ENCODE data around the gene AHI1. TPM values are rescaled to one million over a fixed set of nuclear protein-coding genes. Genes with fewer than 3 reads are reported as not detected.
"Not testable (repeated sequence)": the region's sequence is repeated elsewhere in the genome, so short reads cannot be mapped to it uniquely, and the experiment has no call there.

The AHI1 gene
- polyA plus RNA-seq, 1 donor = 26.5 TPM

DNA sequence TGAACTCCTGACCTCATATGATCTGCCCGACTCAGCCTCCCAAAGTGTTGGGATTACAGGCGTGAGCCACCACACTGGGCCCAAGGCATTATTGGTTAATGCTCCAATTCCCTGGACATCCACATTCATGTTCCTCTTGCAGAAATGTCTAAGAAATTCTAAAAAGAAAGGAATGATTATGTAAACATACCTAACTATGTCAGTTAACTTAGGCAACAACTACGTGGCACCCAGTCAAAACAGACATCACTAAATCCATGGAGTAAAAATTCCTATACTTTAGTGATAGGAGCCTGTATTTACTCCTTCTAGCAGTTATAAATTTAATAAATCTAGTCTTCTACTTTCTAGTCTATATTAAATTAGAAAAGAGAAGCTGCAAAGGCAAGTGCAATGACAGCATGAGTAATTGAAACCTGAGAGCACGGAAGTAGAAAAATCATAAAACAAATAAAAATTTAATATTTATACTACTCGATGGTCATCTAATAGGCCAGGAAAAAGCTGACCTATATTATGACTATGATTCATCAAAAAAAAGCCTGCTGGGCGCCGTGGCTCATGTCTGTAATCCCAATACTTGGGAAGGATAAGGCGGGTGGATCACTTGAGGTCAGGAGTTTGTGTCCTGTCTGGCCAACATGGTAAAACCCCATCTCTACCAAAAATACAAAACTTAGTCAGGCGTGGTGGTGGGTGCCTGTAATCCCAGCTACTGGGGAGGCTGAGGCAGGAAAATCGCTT is 4.2 kb downstream of the AHI1 start:
- Histone ChIP-seq H3K9me3 (ENCODE audit: control insufficient read depth, low read depth, low read length) (no peaks in the 10 kb centered on the region), H3K36me3 (ENCODE audit: control insufficient read depth, insufficient read depth, low read length) (peaks cover 23% of the 10 kb centered on the region), H3K27me3 (ENCODE audit: control insufficient read depth, insufficient read depth, low read length) (no peaks in the 10 kb centered on the region), H3K4me3 (ENCODE audit: low read length) (no peak overlapping the region), H3K27ac (ENCODE audit: low read length) (no peak overlapping the region), H3K4me1 (ENCODE audit: control insufficient read depth, insufficient read depth, low read length) (no peaks in the 10 kb centered on the region)
- WGBS (ENCODE audit: insufficient coverage, low lambda C conversion rate) = no CpG with 5 or more reads among the region's 10 CpGs
- DNase-seq = no peak

DNA sequence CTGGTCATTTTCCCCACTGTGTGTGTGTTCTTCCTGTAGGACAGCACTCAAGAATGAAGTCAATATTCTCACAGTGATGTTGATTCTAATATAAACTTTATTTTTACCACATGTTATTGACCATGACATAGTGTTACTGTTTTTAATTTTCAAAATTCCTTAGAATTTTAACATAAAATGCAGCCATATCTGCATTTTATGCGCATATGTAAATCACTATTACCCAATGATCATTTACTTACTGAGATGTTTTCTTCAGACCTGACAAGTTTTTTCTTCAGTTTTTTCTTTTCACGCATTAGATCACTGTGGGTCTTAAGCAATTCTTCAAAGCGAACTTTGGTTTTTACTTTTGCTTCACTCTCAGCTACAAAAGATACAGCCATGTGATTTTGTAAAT is 7.2 kb downstream of the AHI1 start:
- Histone ChIP-seq H3K4me1 (ENCODE audit: control insufficient read depth, insufficient read depth, low read length) (no peaks in the 10 kb centered on the region), H3K36me3 (ENCODE audit: control insufficient read depth, insufficient read depth, low read length) (peaks cover 25% of the 10 kb centered on the region), H3K27me3 (ENCODE audit: control insufficient read depth, insufficient read depth, low read length) (no peaks in the 10 kb centered on the region), H3K9me3 (ENCODE audit: control insufficient read depth, low read depth, low read length) (no peaks in the 10 kb centered on the region), H3K4me3 (ENCODE audit: low read length) (no peak overlapping the region), H3K27ac (ENCODE audit: low read length) (no peak overlapping the region)
- 96% methylated on average over 3 of the region's 3 CpGs for WGBS (ENCODE audit: insufficient coverage, low lambda C conversion rate)
- DNase-seq = peak in 1 of 2 donors; percentile 17

DNA sequence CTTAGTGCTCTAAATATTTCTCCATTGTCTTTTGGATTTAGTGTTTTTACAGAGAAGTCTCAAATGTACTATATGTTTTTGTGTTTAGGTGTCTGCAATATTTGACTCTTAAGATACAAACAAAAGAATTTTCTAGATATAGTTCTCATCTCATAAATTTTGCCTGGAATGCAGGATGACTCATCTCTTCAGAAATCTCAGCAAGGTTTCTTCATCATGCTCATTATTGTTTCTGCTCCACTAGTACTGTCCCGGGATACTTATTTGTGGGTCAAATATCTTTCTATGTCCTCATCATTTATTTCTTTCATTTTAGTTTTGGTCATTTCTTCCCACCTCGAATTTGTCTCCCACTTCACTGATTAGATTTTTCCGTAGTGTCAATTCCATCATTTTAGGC is 9.5 kb downstream of the AHI1 start:
- Histone ChIP-seq H3K9me3 (ENCODE audit: control insufficient read depth, low read depth, low read length) (peaks cover 7% of the 10 kb centered on the region), H3K4me3 (ENCODE audit: low read length) (no peak overlapping the region), H3K27me3 (ENCODE audit: control insufficient read depth, insufficient read depth, low read length) (no peaks in the 10 kb centered on the region), H3K4me1 (ENCODE audit: control insufficient read depth, insufficient read depth, low read length) (no peaks in the 10 kb centered on the region), H3K36me3 (ENCODE audit: control insufficient read depth, insufficient read depth, low read length) (peaks cover 25% of the 10 kb centered on the region), H3K27ac (ENCODE audit: low read length) (no peak overlapping the region)
- DNase-seq = no peak
- WGBS (ENCODE audit: insufficient coverage, low lambda C conversion rate) = 100% methylated on average over 3 of the region's 3 CpGs

DNA sequence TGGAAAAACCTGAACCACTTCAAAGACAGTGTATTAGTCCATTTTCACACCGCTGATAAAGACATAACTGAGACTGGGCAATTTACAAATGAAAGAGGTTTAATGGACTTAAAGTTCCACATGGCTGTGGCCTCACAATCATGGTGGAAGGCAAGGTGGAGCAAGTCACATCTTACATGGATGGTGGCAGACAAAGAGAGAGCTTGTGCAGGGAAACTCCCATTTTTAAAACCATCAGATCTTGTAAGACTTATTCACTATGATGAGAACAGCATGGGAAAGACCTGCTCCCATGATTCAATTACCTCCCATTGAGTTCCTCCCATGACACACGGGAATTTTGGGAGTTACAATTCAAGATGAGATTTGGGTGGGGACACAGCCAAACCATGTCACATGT is 13.6 kb downstream of the AHI1 start:
- H3K4me3 ChIP-seq (ENCODE audit: low read length); DNase-seq; H3K27ac ChIP-seq (ENCODE audit: low read length); H3K27me3 ChIP-seq (ENCODE audit: control insufficient read depth, insufficient read depth, low read length); H3K4me1 ChIP-seq (ENCODE audit: control insufficient read depth, insufficient read depth, low read length): not testable (repeated sequence)
- Histone ChIP-seq H3K36me3 (ENCODE audit: control insufficient read depth, insufficient read depth, low read length) (peaks cover 30% of the 10 kb centered on the region), H3K9me3 (ENCODE audit: control insufficient read depth, low read depth, low read length) (peaks cover 37% of the 10 kb centered on the region)
- 100% methylated on average over 1 of the region's 2 CpGs for WGBS (ENCODE audit: insufficient coverage, low lambda C conversion rate)

DNA sequence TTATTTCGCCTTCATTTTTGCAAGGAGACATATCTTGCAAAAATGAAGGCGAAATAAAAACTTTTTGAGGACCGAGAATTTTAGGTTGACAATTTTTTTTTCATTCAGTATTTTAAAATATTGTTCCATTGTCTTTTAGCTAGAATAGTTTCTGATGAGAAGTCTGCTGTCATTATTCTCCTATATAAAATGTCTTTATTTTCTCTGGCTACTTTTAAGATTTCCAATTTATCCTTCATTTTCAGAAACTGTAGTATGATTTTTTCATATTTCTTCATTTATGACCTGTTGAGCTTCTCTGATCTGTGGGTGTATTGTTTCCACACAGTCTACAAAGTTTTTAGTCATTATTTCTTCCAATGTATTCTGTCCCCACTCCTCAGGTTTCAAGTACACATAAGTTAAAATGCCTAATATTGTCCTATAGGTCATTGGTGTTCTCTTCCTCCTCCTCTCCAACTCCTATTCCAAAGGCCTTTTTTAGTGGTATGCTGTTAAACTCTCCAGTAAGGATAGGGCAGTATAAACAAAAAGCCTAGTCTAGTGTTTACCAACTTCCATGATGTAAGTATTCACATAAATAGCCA is 15.7 kb downstream of the AHI1 start:
- 98% methylated on average over 3 of the region's 3 CpGs for WGBS (ENCODE audit: insufficient coverage, low lambda C conversion rate)
- H3K36me3 ChIP-seq (ENCODE audit: control insufficient read depth, insufficient read depth, low read length) = peaks cover 34% of the 10 kb centered on the region

DNA sequence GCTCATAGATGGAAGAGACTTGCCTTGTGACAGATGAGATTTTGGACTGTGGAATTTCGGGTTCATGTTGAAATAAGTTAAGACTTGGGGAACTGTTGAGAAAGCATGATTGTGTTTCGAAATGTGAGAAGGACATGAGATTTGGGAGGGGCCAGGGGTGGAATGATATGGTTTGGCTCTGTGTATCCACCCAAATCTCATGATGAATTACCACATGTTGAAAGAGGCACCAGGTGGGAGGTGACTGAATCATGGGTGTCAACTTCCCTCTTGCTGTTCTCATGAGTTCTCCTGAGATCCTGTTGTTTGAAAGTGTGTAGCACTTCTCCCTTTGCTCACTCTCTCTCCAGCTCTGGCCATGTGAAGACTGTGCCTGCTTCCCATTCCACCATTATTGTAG is 17.9 kb downstream of the AHI1 start:
- H3K4me3 ChIP-seq (ENCODE audit: low read length) = no peak overlapping the region
- peaks cover 32% of the 10 kb centered on the region for H3K36me3 ChIP-seq (ENCODE audit: control insufficient read depth, insufficient read depth, low read length)
- no peak overlapping the region for H3K27ac ChIP-seq (ENCODE audit: low read length)
- 100% methylated on average over 2 of the region's 2 CpGs for WGBS (ENCODE audit: insufficient coverage, low lambda C conversion rate)
- DNase-seq = no peak
- H3K27me3 ChIP-seq (ENCODE audit: control insufficient read depth, insufficient read depth, low read length) = no peaks in the 10 kb centered on the region
- H3K9me3 ChIP-seq (ENCODE audit: control insufficient read depth, low read depth, low read length) = peaks cover 37% of the 10 kb centered on the region
- H3K4me1 ChIP-seq (ENCODE audit: control insufficient read depth, insufficient read depth, low read length) = no peaks in the 10 kb centered on the region

More for the DNA sequence above, 15.7 kb downstream of the AHI1 start:
- peaks cover 41% of the 10 kb centered on the region for H3K9me3 ChIP-seq (ENCODE audit: control insufficient read depth, low read depth, low read length)
- no peaks in the 10 kb centered on the region for H3K4me1 ChIP-seq (ENCODE audit: control insufficient read depth, insufficient read depth, low read length)
- DNase-seq = no peak
- no peaks in the 10 kb centered on the region for H3K27me3 ChIP-seq (ENCODE audit: control insufficient read depth, insufficient read depth, low read length)
- no peak overlapping the region for H3K27ac ChIP-seq (ENCODE audit: low read length)
- H3K4me3 ChIP-seq (ENCODE audit: low read length) = no peak overlapping the region

DNA sequence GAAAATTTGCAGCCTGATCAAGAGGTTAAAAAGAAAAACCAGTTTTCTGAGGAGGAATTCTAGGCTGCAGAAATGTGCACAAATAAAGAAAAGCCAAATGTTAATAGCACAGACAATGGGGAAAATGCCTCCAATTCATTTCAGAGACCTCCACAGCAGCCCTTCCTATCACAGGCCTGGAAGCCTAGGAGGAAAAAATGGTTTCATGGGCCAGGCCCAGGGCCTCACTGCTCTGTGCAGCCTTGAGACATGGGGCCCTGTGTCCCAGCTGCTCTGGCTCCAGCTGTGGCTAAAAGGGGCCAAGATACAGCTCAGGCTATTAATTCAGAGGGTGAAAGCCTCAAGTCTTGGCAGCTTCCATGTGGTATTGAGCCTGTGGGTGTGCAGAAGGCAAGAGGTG is 18.9 kb downstream of the AHI1 start:
- Histone ChIP-seq H3K4me3 (ENCODE audit: low read length) (no peak overlapping the region), H3K27ac (ENCODE audit: low read length) (no peak overlapping the region), H3K36me3 (ENCODE audit: control insufficient read depth, insufficient read depth, low read length) (peaks cover 28% of the 10 kb centered on the region), H3K9me3 (ENCODE audit: control insufficient read depth, low read depth, low read length) (peaks cover 37% of the 10 kb centered on the region), H3K4me1 (ENCODE audit: control insufficient read depth, insufficient read depth, low read length) (no peaks in the 10 kb centered on the region), H3K27me3 (ENCODE audit: control insufficient read depth, insufficient read depth, low read length) (no peaks in the 10 kb centered on the region)
- DNase-seq = no peak

DNA sequence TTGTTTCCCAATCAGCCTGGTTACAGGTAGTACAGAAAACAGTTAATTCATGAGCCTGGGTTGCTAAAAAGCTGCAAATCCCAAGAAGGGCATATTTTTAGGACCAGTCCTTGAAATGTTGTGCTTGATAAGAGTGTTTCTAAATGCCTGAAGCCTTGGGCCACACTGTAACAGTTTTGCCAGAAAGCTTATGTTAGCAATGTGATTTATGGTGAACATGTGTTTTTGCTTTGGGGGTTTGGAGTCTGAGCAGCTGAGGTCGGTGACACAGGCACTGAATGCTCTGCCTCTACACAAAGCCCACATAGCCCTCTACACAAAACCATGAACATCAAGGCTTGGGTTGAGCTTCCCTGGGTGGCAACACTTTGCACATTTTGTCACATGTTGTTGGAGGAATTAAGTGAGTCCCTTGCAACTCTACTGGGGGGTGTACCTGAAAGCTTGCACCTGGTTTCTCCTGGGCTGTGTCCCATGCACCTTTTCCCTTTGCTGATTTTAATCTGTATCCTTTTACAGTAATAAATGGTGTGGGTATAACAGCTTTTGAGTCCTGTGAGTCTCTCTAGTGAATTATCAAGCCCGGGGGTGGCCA is 22.2 kb downstream of the AHI1 start:
- peaks cover 22% of the 10 kb centered on the region for H3K36me3 ChIP-seq (ENCODE audit: control insufficient read depth, insufficient read depth, low read length)
- H3K4me3 ChIP-seq (ENCODE audit: low read length) = no peak overlapping the region
- peaks cover 13% of the 10 kb centered on the region for H3K9me3 ChIP-seq (ENCODE audit: control insufficient read depth, low read depth, low read length)
- H3K4me1 ChIP-seq (ENCODE audit: control insufficient read depth, insufficient read depth, low read length) = no peaks in the 10 kb centered on the region
- 60% methylated on average over 1 of the region's 2 CpGs for WGBS (ENCODE audit: insufficient coverage, low lambda C conversion rate)
- DNase-seq = no peak
- no peaks in the 10 kb centered on the region for H3K27me3 ChIP-seq (ENCODE audit: control insufficient read depth, insufficient read depth, low read length)
- H3K27ac ChIP-seq (ENCODE audit: low read length) = no peak overlapping the region

DNA sequence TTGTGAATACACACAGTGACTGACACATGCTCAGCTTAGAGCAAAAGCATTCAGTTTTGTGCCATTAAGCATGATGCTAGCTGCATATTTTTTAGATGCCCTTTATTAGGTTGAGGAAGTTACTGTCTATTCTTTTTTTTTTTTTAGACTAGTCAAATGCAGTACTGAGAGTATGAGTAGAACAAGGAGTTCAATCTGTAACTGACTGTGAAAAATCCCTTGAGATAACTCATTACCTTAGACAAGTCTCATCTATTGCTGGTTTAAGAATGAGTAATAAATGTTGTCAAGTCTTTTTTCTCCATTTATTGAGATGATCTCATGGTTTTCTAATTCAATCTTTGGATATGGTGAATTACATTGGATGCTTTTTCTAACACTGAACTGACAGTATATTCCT is 23.2 kb downstream of the AHI1 start:
- Histone ChIP-seq H3K27ac (ENCODE audit: low read length) (no peak overlapping the region), H3K27me3 (ENCODE audit: control insufficient read depth, insufficient read depth, low read length) (no peaks in the 10 kb centered on the region), H3K36me3 (ENCODE audit: control insufficient read depth, insufficient read depth, low read length) (peaks cover 12% of the 10 kb centered on the region), H3K4me1 (ENCODE audit: control insufficient read depth, insufficient read depth, low read length) (no peaks in the 10 kb centered on the region), H3K9me3 (ENCODE audit: control insufficient read depth, low read depth, low read length) (peaks cover 9% of the 10 kb centered on the region), H3K4me3 (ENCODE audit: low read length) (no peak overlapping the region)
- no peak for DNase-seq

DNA sequence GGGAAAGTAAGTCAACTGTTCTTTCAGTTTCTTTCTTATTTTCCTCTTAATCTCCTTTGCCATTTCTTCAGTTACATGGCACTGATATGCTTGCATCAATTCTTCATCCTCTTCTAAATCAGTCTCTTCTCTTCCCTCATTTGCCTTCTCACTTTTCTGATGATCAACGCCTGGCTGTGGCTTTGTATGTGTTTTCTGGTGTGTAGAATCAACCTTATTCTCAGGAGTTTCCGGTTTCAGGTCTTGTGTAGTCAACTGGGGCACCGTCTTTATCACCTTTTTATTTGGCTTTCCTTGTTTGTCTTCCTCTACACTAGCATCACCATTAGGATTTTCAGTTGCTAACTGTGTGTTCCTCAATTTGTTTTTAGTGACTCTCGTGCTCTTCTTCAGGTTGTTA is 31.6 kb downstream of the AHI1 start:
- no peaks in the 10 kb centered on the region for H3K27me3 ChIP-seq (ENCODE audit: control insufficient read depth, insufficient read depth, low read length)
- WGBS (ENCODE audit: insufficient coverage, low lambda C conversion rate) = 80% methylated on average over 3 of the region's 4 CpGs

DNA sequence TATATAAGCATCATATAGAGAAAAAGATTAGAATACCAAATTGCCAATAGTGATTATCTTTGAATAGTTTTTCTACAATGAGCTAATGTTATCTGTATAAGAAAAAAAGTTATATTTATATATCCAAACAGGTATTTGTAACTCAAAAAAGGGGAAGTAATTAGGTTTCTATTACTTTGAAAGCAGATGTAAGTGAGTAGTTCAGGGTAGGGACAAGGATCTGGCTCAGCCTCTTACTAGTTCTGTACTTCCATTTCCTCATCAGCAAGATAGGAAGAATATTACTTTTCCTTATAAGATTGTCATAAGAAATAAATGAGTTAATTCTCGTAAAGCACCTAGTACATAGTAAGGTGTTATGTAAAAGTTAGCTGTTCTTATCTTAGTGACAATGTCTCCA is 32.2 kb downstream of the AHI1 start:
- Histone ChIP-seq H3K4me3 (ENCODE audit: low read length) (no peak overlapping the region), H3K27me3 (ENCODE audit: control insufficient read depth, insufficient read depth, low read length) (no peaks in the 10 kb centered on the region), H3K4me1 (ENCODE audit: control insufficient read depth, insufficient read depth, low read length) (no peaks in the 10 kb centered on the region), H3K36me3 (ENCODE audit: control insufficient read depth, insufficient read depth, low read length) (peaks cover 16% of the 10 kb centered on the region), H3K27ac (ENCODE audit: low read length) (no peak overlapping the region), H3K9me3 (ENCODE audit: control insufficient read depth, low read depth, low read length) (no peaks in the 10 kb centered on the region)
- DNase-seq = no peak
- 100% methylated on average over 1 of the region's 1 CpG for WGBS (ENCODE audit: insufficient coverage, low lambda C conversion rate)

More for the DNA sequence above, 31.6 kb downstream of the AHI1 start:
- DNase-seq = no peak
- Histone ChIP-seq H3K27ac (ENCODE audit: low read length) (no peak overlapping the region), H3K36me3 (ENCODE audit: control insufficient read depth, insufficient read depth, low read length) (peaks cover 16% of the 10 kb centered on the region), H3K9me3 (ENCODE audit: control insufficient read depth, low read depth, low read length) (no peaks in the 10 kb centered on the region), H3K4me3 (ENCODE audit: low read length) (no peak overlapping the region), H3K4me1 (ENCODE audit: control insufficient read depth, insufficient read depth, low read length) (no peaks in the 10 kb centered on the region)
